Activated CD4-positive, alpha-beta memory T cell treated with anti-CD3 and anti-CD28 coated beads, Interleukin-2, amount 10 ng/mL, durations not matched to agents 7 days and 5 days (primary cell): ENCODE results near the gene CDH13. TPM values are rescaled to one million over a fixed set of nuclear protein-coding genes. Genes with fewer than 3 reads are reported as not detected.

Source experiments
- CTCF ChIA-PET: fragments of 350-600 bp; sonication (Branson Sonifier 250); formaldehyde crosslinking; loops from one replicate; lab custom pipeline; 2021; ENCODE audit warnings: antibody characterized with exemption, inconsistent platforms; lab: Charles Lee
- POLR2A ChIA-PET: fragments of 350-600 bp; sonication (Branson Sonifier 250); formaldehyde crosslinking; loops from one replicate; lab custom pipeline; 2021; ENCODE audit warnings: antibody characterized with exemption; lab: Charles Lee
- DNase-seq: peaks from one replicate; pipeline ENCODE4 v3.0.0-alpha.2; 2020
- H3K27ac Mint-ChIP-seq: one replicate; pipeline ENCODE4 v1.8.0; 2021; ENCODE audit warnings: mild to moderate bottlenecking, mixed read lengths
- H3K27me3 Mint-ChIP-seq: one replicate; pipeline ENCODE4 v1.8.0; 2021; ENCODE audit warnings: mixed read lengths
- H3K36me3 Mint-ChIP-seq: one replicate; pipeline ENCODE4 v1.8.0; 2021; ENCODE audit warnings: low read depth, mixed read lengths
- H3K4me1 Mint-ChIP-seq: one replicate; pipeline ENCODE4 v1.8.0; 2021; ENCODE audit warnings: mixed read lengths
- H3K4me3 Mint-ChIP-seq: one replicate; pipeline ENCODE4 v1.8.0; 2021; ENCODE audit warnings: mild to moderate bottlenecking, mixed read lengths
- H3K9me3 Mint-ChIP-seq: one replicate; pipeline ENCODE4 v1.8.0; 2021; ENCODE audit warnings: mixed read lengths
- total RNA-seq, 2 experiments: library from RNA; stranded (reverse); gene quantifications; one replicate each; pipeline ENCODE4 v1.2.3, GENCODE V29; 2021

Gene CDH13
- total RNA-seq, 2 experiments from 2014 or later = not detected

GRCh38 chr16:83721676-83722075 is 1094.9 kb downstream of the CDH13 start:
- CTCF ChIA-PET = no interaction called here
- Mint-ChIP-seq H3K27ac (no peak overlapping the region), H3K9me3 (peaks cover 3% of the 10 kb centered on the region), H3K36me3 (no peaks in the 10 kb centered on the region), H3K4me1 (no peaks in the 10 kb centered on the region), H3K27me3 (no peaks in the 10 kb centered on the region), H3K4me3 (no peak overlapping the region)
- POLR2A ChIA-PET = no interaction called here
- no peak for DNase-seq

DNA sequence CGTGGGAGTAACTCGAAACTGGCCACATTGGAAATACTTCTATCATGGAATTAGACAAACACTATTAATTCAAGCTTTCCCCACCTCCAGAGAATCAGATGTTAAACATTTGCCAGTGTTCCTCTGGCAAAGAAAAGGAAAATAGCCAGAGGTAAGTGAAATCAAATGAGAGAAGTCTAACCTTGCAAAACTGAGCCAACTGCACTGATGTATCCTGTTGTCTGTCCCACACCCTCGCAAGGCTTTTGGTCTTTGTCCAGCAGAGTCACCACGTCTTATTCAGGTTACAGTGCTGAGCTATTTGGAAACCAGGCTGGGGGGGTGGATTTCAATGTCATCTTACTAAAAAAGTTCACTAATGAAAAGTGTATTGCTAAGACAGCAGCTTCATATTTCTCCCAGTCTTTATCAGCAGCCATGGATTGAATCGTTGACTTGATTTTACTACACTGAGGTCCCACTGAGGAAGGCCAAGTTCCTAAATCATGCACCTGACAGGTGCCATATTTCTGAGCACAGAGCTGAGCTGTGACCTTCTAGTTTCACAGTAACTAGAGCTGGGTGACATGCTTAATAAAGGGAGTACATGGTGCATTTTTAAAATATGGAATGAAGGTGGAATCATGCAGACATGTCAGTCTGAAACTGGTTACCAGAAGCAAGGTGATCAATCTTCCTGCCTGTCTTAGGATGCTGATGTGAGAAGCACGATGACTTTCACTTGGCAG is 1095.9 kb downstream of the CDH13 start:
- ChIA-PET POLR2A (no interaction called here), CTCF (no interaction called here)
- Mint-ChIP-seq H3K36me3 (no peaks in the 10 kb centered on the region), H3K4me1 (peaks cover 7% of the 10 kb centered on the region), H3K27me3 (no peaks in the 10 kb centered on the region), H3K4me3 (no peak overlapping the region), H3K9me3 (peaks cover 3% of the 10 kb centered on the region), H3K27ac (no peak overlapping the region)
- DNase-seq = no peak

DNA sequence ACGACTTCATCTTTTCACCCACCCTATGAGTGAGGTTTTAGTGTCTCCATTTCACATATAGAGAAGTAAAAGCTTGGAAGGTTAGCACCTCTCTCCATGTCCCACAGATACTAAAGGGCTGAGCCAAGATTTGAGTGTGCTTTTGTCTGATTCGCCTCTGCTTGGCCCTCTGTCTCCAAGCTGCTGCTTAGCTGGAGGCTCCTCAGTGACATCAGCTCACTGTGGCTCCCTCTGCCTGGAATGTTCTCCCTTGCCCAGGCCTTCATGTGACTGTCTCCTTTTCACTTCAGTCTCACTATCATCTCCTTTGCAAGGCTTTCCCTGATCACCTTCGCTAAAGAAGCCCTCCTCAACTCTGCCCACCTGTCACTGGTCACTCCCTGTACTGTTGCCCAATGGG is 1096.5 kb downstream of the CDH13 start:
- CTCF ChIA-PET = no interaction called here
- no peak for DNase-seq
- H3K27me3 Mint-ChIP-seq = no peaks in the 10 kb centered on the region
- H3K27ac Mint-ChIP-seq = no peak overlapping the region
- no peak overlapping the region for H3K4me3 Mint-ChIP-seq
- POLR2A ChIA-PET = no interaction called here
- peaks cover 7% of the 10 kb centered on the region for H3K4me1 Mint-ChIP-seq
- H3K36me3 Mint-ChIP-seq = no peaks in the 10 kb centered on the region
- H3K9me3 Mint-ChIP-seq = peaks cover 3% of the 10 kb centered on the region

DNA sequence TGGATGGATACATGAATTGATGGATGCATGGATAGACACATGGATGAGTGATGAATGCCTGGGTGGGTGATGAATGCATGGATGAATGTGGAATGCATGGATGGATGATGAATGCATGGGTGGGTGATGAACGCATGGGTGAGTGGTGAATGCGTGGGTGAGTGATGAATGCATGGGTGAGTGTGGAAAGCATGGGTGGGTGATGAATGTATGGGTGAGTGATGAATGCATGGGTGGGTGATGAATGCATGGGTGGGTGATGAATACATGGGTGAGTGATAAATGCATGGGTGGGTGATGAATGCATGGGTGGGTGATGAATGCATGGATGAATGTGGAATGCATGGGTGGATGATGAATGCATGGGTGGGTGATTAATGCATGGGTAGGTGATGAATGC is 1097.1 kb downstream of the CDH13 start:
- no peak overlapping the region for H3K27ac Mint-ChIP-seq
- ChIA-PET POLR2A (no interaction called here), CTCF (no interaction called here)
- no peaks in the 10 kb centered on the region for H3K36me3 Mint-ChIP-seq
- H3K4me1 Mint-ChIP-seq = peaks cover 7% of the 10 kb centered on the region
- no peaks in the 10 kb centered on the region for H3K27me3 Mint-ChIP-seq
- DNase-seq = no peak
- H3K9me3 Mint-ChIP-seq = peaks cover 3% of the 10 kb centered on the region
- H3K4me3 Mint-ChIP-seq = no peak overlapping the region

GRCh38 chr16:83724585-83724984 is 1097.8 kb downstream of the CDH13 start:
- no peaks in the 10 kb centered on the region for H3K27me3 Mint-ChIP-seq
- peaks cover 3% of the 10 kb centered on the region for H3K9me3 Mint-ChIP-seq
- ChIA-PET CTCF (no interaction called here), POLR2A (no interaction called here)
- no peak overlapping the region for H3K27ac Mint-ChIP-seq
- no peak for DNase-seq
- H3K4me3 Mint-ChIP-seq = no peak overlapping the region
- H3K36me3 Mint-ChIP-seq = no peaks in the 10 kb centered on the region
- peaks cover 7% of the 10 kb centered on the region for H3K4me1 Mint-ChIP-seq

DNA sequence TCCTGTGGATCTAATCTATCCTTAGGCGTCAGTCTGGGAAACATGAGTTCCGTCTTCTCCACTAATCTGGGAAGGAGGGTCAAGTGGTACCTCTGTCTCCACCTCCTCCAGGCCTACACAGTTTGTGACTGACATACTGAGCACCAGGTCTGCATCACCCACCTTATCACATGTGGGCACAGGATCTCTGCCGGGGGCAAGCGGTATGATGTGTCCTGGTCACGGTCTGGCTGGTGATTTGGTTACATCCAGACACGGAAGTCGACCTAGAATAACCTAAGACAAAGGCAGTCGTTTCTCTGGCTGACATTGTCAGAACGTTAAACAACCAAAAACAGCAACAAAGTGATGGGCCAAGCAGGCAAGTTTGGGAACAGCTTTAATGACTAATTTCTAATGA is 1098.5 kb downstream of the CDH13 start:
- Mint-ChIP-seq H3K9me3 (peaks cover 3% of the 10 kb centered on the region), H3K36me3 (no peaks in the 10 kb centered on the region), H3K4me3 (no peak overlapping the region), H3K4me1 (peaks cover 7% of the 10 kb centered on the region), H3K27ac (no peak overlapping the region), H3K27me3 (no peaks in the 10 kb centered on the region)
- POLR2A ChIA-PET = no interaction called here
- CTCF ChIA-PET = interaction anchor here (0.5 kb wide), 1 partner anchor 1699 kb away, joined by 3 read pairs; no protein-coding TSS in a partner anchor
- no peak for DNase-seq

DNA sequence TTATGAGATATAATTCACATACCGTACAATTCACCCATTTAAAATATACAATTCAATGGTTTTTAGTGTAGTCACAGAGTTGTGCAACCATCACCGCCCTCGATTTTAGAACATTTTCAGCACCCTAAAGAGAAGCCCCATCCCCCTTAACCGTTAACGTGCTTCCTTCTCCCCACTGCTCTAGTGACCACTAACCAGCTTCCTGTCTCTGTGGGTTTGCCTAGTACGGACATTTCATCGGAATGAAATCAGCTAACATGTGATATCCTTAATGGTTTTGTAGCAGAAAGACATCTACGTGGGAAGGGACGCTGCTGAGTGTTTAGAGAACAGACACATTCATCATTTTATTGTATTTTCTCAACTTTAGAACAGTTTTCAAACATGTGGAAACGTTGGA is 1100.2 kb downstream of the CDH13 start:
- ChIA-PET CTCF (no interaction called here), POLR2A (no interaction called here)
- Mint-ChIP-seq H3K4me1 (peaks cover 7% of the 10 kb centered on the region), H3K27me3 (no peaks in the 10 kb centered on the region), H3K4me3 (no peak overlapping the region), H3K27ac (no peak overlapping the region), H3K9me3 (peaks cover 4% of the 10 kb centered on the region), H3K36me3 (no peaks in the 10 kb centered on the region)
- DNase-seq = peak; percentile 19

DNA sequence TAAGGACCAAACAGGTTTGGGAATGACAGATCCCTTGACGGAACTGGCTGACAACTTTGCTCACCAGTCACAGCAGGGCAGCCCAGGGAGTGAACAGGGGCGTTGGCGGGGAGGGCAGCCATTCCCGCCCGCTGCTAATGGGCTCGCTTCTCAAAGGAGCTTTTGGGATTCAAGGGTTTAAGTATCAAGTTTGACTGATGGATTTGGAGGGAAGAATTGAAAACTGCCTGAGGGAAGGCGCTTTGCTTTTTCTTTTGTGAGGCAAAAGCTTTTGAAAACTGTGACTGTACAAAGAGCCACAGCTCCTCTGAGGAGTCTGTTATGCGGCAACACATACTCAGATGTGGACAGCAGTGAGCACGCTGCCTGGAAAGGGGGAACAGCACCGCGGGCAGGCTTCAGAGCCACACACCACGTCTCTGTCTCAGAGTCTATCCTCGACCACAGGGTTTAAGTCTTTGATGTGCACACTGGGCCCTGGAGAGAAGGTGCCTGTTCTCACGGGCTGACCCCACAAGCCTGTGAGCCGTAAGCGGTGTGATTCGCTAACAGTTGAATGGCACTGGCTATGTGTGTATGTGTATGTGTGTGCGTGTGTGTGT is 1101.1 kb downstream of the CDH13 start:
- Mint-ChIP-seq H3K4me1 (peaks cover 7% of the 10 kb centered on the region), H3K27ac (no peak overlapping the region), H3K27me3 (no peaks in the 10 kb centered on the region), H3K9me3 (peaks cover 6% of the 10 kb centered on the region), H3K36me3 (no peaks in the 10 kb centered on the region), H3K4me3 (no peak overlapping the region)
- ChIA-PET POLR2A (no interaction called here), CTCF (no interaction called here)
- no peak for DNase-seq

DNA sequence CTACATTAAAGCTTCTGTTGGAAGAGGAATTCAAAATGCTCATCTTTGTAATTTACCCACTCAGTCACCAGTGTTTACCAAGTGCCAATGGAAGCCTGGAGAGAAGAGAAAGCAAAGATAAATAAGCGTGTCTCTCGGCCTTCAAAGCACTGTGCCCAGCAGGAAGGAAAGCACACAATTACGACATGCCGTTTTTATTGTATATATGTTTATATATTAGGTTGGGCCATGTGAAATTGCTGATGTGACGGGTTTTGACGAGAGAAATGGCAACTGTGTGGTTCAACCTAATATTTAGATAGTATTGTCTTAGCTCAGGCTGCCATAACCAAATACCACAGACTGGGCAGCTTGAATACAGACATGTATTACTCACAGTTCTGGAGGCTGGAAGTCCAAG is 1101.7 kb downstream of the CDH13 start:
- Mint-ChIP-seq H3K9me3 (peaks cover 6% of the 10 kb centered on the region), H3K4me1 (peaks cover 7% of the 10 kb centered on the region), H3K4me3 (no peak overlapping the region), H3K27me3 (no peaks in the 10 kb centered on the region), H3K36me3 (no peaks in the 10 kb centered on the region), H3K27ac (no peak overlapping the region)
- CTCF ChIA-PET = no interaction called here
- POLR2A ChIA-PET = no interaction called here
- DNase-seq = no peak

DNA sequence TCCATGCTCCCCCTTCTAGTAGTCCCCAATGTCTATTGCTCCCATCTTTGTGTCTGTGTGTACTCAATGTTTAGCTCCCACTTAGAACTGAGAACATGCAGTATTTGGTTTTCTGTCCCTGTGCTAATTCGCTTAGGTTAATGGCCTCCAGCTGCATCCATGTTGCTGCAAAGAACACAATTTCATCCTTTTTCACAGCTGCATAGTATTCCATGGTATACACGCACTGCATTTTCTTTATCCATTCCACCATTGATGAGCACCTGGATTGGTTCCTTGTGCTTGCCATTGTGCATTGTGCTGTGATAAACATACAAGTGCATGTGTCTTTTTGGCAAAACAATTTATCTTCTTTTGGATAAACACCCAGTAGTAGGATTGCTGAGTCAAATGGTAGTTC is 1104.0 kb downstream of the CDH13 start:
- peaks cover 7% of the 10 kb centered on the region for H3K4me1 Mint-ChIP-seq
- ChIA-PET CTCF (no interaction called here), POLR2A (no interaction called here)
- no peak for DNase-seq
- H3K9me3 Mint-ChIP-seq = peaks cover 13% of the 10 kb centered on the region
- H3K27me3 Mint-ChIP-seq = no peaks in the 10 kb centered on the region
- no peak overlapping the region for H3K27ac Mint-ChIP-seq
- no peak overlapping the region for H3K4me3 Mint-ChIP-seq
- H3K36me3 Mint-ChIP-seq = no peaks in the 10 kb centered on the region

GRCh38 chr16:83732536-83732935 is 1105.8 kb downstream of the CDH13 start:
- H3K4me3 Mint-ChIP-seq = no peak overlapping the region
- no peak for DNase-seq
- no peaks in the 10 kb centered on the region for H3K36me3 Mint-ChIP-seq
- ChIA-PET CTCF (no interaction called here), POLR2A (no interaction called here)
- no peak overlapping the region for H3K27ac Mint-ChIP-seq
- H3K4me1 Mint-ChIP-seq = no peaks in the 10 kb centered on the region
- H3K9me3 Mint-ChIP-seq = peaks cover 15% of the 10 kb centered on the region
- H3K27me3 Mint-ChIP-seq = no peaks in the 10 kb centered on the region

DNA sequence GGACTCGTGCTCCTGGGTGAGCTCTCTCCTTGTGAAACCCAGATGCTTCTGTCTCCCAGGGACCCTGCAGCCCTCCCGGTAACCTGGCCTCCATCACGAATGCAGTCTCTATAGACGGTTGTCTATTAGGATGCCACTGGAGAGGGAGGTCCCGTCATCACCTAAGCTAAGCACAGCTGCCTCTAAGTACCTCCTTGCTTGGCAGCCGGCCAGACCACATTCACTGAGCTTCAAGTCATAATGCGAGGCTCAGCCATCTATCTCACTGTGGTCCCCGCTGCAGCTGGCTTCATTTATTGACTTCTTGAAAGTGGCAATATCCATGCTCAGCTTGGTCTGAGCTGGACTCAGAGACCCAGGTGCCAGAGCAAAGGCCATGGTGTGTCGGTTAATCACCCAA is 1106.5 kb downstream of the CDH13 start:
- DNase-seq = no peak
- Mint-ChIP-seq H3K36me3 (no peaks in the 10 kb centered on the region), H3K4me1 (no peaks in the 10 kb centered on the region), H3K27ac (no peak overlapping the region), H3K4me3 (no peak overlapping the region), H3K9me3 (peaks cover 15% of the 10 kb centered on the region), H3K27me3 (no peaks in the 10 kb centered on the region)
- ChIA-PET CTCF (no interaction called here), POLR2A (no interaction called here)

- Mint-ChIP-seq H3K27me3 (no peaks in the 10 kb centered on the region), H3K27ac (no peak overlapping the region), H3K36me3 (no peaks in the 10 kb centered on the region), H3K4me3 (no peak overlapping the region), H3K9me3 (peaks cover 15% of the 10 kb centered on the region), H3K4me1 (no peaks in the 10 kb centered on the region)
- ChIA-PET CTCF (no interaction called here), POLR2A (no interaction called here)
- DNase-seq = no peak
These were observed 1107.4 kb downstream of the CDH13 start for GRCh38 chr16:83734136-83734535.
